Fibroblast of mammary gland (primary cell): Measurements from ENCODE around the gene MAFF.

Source experiments
- DNase-seq: peaks from one replicate; pipeline ENCODE4 v3.0.0-alpha.2; 2010; ENCODE audit warnings: low read depth
- H3K4me3 ChIP-seq: 2 replicates; pipeline ENCODE4 v1.5.1; 2011; ENCODE audit warnings: low read depth, mild to moderate bottlenecking, low read length, moderate library complexity; ENCODE audit not compliant: control insufficient read depth
- TF ChIP-seq, protein P1 (sequence below): conservative IDR thresholded peaks from 2 replicates; pipeline ENCODE4 v1.5.1; 2011; ENCODE audit warnings: low read depth, low read length, inconsistent platforms; ENCODE audit not compliant: control insufficient read depth, insufficient read depth

The MAFF gene

DNA sequence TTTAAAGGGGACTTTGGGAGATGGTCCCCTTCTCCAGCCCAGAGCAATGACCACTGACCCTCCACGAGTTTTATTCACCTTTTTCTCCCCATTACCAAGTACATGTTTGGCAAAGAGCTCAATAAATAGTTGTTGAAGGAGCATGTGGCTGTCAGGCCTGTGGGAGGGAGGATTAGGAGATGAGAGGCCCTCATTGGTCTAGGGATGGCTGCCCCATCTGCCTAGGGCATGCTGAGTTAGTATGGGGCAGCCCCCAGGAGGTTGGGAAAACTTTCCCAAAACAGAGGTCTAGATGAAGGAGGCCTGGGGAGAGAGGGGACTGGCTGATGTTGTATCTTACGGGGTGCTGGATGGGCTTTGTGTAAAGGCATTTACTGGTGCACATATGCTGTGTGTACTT, 10.6 kb downstream of the MAFF start:
- H3K4me3 ChIP-seq: no peak overlapping the region
- DNase-seq: no peak
- TF ChIP-seq, protein P1, sequence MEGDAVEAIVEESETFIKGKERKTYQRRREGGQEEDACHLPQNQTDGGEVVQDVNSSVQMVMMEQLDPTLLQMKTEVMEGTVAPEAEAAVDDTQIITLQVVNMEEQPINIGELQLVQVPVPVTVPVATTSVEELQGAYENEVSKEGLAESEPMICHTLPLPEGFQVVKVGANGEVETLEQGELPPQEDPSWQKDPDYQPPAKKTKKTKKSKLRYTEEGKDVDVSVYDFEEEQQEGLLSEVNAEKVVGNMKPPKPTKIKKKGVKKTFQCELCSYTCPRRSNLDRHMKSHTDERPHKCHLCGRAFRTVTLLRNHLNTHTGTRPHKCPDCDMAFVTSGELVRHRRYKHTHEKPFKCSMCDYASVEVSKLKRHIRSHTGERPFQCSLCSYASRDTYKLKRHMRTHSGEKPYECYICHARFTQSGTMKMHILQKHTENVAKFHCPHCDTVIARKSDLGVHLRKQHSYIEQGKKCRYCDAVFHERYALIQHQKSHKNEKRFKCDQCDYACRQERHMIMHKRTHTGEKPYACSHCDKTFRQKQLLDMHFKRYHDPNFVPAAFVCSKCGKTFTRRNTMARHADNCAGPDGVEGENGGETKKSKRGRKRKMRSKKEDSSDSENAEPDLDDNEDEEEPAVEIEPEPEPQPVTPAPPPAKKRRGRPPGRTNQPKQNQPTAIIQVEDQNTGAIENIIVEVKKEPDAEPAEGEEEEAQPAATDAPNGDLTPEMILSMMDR: no peak

DNA sequence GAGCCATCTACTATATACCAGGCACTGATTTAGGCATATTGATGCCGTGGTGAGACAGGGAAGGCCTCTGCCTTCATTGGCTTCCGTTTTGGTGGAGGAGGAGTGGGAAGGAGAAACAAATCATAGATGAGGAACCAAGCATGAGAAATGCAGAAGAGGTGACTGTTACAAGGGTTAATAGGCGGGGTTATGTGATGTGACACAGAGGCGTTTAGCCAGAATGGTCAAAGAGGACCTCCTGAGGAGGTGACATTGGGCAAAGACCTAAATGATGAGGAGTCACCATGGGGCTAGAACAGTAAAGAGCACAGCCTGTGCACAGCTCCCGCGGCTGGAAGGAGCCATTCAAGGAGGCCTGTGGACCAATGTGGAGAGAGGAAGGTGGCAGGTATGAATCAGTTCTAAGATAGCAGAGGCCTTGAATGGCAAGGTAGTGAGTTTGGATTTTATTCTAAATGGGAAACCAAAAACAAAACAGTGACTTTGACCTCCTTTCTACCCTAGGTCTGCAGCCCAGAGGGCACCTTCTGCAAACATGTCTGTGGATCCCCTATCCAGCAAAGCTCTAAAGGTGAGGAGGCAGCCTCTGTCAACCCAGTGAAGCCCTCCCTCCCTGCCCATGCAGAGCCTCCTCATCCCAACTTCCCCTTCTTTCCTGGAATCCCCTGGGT, 11.7 kb downstream of the MAFF start:
- DNase-seq: no peak
- TF ChIP-seq, protein P1: no peak
- no peak overlapping the region for H3K4me3 ChIP-seq

DNA sequence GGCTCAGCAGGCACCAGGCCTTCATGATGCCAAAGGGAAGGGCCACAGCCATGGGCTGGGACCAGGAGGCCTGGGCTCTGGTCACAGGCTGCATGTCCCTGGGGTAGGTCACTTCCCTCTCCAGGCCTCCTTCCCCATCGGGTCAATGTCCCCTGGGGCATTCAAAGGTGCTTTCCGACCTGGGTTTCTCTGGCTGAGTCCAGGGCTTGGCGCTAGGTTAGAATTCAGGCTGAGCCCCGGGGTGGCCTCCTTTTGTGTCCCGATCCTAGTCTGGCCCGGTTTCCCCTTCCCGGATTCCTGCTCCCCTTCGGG, 12.2 kb downstream of the MAFF start:
- no peak overlapping the region for H3K4me3 ChIP-seq
- TF ChIP-seq, protein P1: no peak
- no peak for DNase-seq

DNA sequence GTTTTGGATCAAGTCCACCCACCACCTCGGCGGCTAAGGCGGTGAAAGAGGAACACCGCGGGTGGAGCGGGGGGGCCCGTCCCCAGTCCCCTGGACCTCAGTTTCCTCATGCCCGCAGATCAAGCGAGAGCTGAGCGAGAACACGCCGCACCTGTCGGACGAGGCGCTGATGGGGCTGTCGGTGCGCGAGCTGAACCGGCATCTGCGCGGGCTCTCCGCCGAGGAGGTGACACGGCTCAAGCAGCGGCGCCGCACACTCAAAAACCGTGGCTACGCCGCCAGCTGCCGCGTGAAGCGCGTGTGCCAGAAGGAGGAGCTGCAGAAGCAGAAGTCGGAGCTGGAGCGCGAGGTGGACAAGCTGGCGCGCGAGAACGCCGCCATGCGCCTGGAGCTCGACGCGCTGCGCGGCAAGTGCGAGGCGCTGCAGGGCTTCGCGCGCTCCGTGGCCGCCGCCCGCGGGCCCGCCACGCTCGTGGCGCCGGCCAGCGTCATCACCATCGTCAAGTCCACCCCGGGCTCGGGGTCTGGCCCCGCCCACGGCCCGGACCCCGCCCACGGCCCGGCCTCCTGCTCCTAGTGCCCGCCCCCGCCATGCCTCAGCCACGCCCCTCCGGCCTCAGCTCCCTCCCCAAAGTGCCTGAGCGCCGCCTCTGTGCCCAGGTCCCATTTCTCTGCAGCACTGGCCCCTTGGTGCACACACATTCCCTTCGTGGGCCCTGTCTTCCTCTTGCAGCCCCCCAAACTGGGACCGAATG, 12.7 kb downstream of the MAFF start:
- TF ChIP-seq, protein P1: no peak
- no peak overlapping the region for H3K4me3 ChIP-seq
- no peak for DNase-seq

DNA sequence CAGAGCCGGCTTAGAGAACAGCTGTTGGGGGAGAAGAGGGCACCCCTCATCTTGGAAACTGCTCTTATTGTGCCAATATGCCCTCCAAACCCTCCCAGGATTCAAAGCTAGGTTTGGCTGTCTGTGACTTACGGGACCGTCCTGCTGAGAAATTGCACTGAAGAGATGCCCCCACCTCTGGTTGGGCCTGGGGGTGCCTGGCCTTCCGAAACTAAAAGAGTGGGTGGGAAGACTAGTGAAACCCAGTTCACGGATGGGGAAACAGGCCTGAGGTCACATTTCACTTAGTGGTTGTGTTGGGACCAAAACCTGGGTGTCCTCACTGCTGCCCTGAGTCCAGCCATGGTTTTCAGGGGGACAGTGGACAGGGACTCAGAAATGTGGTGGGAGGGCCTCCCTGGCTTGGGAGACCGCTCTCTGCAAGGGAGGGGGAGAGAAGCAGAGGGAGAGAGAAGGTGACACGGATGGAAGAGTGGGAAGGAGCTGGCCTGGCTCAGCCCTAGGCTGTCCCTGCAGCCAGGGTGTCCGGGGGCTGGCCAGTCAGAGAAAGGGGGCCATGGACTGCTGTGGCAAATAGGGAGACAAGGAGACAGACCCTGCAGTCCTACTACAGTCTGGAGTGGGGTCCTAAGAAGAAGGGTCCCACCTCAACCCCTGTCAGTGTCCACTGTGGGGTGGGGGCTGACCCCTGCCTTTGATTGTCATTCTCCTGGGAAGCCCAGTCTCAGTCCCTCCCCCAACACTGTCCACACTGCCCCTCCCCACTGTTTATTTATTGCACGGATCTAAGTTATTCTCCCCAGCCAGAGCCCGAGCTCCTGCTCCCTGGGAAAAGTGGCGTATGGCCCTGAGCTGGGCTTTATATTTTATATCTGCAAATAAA, 13.6 kb downstream of the MAFF start:
- TF ChIP-seq, protein P1: no peak
- H3K4me3 ChIP-seq: no peak overlapping the region
- DNase-seq: no peak

DNA sequence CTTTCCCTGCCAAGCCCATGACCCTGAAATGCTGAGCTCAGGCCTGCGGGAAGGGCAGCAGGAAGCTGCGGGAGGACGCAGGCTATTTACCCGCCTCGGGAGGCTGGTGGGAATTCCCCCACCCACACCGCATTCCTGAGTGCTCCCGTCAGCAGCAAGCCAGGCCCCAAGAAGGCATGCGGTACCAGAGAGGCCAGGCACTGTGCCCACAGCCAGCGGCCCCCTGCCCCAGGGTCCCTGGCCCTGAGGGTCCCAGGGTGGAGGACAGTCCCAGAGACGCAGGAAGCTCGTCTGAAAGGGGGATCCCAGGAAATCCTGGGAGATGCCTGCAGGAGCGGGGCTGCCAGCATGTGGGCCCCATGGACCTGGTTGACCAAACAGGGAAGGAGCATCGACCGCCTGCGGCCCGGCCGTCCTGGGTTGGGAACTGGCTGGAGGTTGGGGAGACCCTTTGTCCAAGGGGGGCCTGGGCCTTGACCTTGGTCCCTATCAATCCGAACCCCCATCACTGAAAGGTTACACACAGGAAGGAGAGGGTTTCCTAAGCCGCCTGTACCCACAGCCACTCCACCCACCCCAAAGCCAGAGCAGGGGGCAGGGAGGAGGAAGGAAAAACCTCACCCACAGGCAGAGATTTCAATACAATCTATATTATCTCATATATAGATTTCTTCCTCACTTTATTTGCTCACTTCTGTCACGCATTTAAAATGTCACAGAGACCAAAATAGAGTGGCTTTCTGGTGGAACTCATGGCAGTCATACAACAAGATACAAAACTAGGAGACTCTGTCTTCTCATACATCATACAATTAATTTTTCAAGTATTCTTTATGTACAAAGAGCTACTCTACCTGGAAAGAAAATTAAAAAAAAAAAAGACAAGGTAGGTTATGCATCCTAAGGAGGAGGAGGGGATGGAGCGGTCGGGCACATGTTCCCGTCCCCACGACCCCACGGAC, 17.1 kb downstream of the MAFF start:
- H3K4me3 ChIP-seq: no peak overlapping the region
- DNase-seq: peak; percentile 89

More for the DNA sequence above, 17.1 kb downstream of the MAFF start:
- TF ChIP-seq, protein P1: no peak
